RPMI7951 (cell line): ENCODE data around the gene LRRC49. TPM values are rescaled to one million over a fixed set of nuclear protein-coding genes. Genes with fewer than 3 reads are reported as not detected.
"Not testable (repeated sequence)": the region's sequence is repeated elsewhere in the genome, so short reads cannot be mapped to it uniquely, and the experiment has no call there.

ENCODE experiments used
- DNase-seq: peaks from one replicate; pipeline ENCODE4 v3.0.0-alpha.2; 2012; ENCODE audit warnings: low read depth
- total RNA-seq: library from RNA; depleted of rRNA; stranded (reverse); fragments of >200 nt; shearing (Covaris generic); gene quantifications from 2 replicates; pipeline ENCODE4 v1.2.3, GENCODE V29; 2014; rRNA removed

LRRC49 gene
- 12.5 and 14.5 TPM in 2 replicates for total RNA-seq

- peak; percentile 97 for DNase-seq
Measured at GRCh38 chr15:70892002-70892911, at the start of gene LRRC49, which contains the start of gene THAP10. TSS of gene LRRC49 (plus strand) at chr15:70892826. CDS start at chr15:70892895, 69 bp downstream. TSS of gene THAP10 (minus strand) at chr15:70892433. CDS start at chr15:70892272, 161 bp downstream.

DNA sequence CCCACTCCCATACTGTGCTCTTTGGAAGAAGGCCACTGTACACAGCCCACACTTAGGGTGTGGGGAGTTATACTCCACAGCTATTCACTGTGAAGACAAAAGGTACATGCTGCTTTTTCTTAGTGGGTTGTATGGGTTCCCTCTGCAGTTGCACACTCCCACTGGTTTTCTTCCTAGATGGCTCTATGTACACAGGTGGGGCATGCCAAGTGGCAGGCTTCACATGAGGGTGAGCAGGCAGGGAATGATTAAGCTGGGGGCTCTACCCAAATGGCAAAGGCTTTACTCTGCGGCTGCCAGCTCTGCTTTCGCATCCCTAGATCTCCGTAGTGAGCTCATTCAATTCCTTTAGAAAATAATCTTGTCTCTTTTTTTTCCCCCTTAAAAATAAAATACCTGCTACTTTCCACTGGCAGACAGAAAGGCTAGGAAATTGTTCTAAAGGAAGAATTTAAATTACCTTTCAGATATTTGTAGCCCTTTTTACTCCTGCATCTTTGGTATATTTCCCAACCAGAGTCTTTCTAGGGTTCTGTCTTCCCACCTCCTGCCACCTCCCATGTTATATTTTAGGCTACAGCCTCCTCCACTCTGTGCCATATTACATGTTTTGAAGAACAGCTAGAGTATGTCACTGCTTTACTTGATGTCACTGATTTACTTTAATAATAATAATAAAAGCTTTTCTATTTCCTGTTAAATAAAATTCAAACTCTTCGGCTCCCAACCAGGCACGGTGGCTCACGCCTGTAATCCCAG lies 46.8 kb upstream of the LRRC49 start:
- DNase-seq: no peak

GRCh38 chr15:70851889-70852288 lies 40.7 kb upstream of the LRRC49 start:
- no peak for DNase-seq

GRCh38 chr15:70852501-70853317 lies 39.9 kb upstream of the LRRC49 start:
- DNase-seq: peak; percentile 69

GRCh38 chr15:70853318-70853972 lies 39.2 kb upstream of the LRRC49 start:
- peak; percentile 63 for DNase-seq

GRCh38 chr15:70853973-70854665 lies 38.5 kb upstream of the LRRC49 start, which contains the start of gene LARP6:
TSS of gene LARP6 (minus strand) at chr15:70854157. CDS start at chr15:70854088, 69 bp downstream.
- peak; percentile 64 for DNase-seq

DNA sequence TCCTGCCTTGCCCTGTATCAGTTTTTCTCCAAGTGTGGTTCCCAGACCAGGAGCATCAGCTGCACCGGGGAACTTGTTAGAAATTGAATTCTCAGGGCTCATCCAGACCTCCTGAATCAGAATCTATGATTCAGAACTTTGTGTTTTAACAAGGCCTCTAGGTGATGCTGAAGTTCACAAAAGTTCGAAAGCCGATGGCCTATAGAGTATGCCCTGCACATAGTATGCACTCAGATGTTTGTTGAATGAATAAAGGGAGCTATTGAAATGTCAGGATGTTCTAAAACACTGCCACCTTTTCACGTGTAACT lies 38.0 kb upstream of the LRRC49 start:
- peak; percentile 50 for DNase-seq

GRCh38 chr15:70855764-70856163 lies 36.9 kb upstream of the LRRC49 start:
- DNase-seq: no peak

GRCh38 chr15:70856177-70856883 lies 36.3 kb upstream of the LRRC49 start:
- DNase-seq: peak; percentile 20

- peak; percentile 96 for DNase-seq
Measured at GRCh38 chr15:70856884-70857561, 35.6 kb upstream of the LRRC49 start.

DNA sequence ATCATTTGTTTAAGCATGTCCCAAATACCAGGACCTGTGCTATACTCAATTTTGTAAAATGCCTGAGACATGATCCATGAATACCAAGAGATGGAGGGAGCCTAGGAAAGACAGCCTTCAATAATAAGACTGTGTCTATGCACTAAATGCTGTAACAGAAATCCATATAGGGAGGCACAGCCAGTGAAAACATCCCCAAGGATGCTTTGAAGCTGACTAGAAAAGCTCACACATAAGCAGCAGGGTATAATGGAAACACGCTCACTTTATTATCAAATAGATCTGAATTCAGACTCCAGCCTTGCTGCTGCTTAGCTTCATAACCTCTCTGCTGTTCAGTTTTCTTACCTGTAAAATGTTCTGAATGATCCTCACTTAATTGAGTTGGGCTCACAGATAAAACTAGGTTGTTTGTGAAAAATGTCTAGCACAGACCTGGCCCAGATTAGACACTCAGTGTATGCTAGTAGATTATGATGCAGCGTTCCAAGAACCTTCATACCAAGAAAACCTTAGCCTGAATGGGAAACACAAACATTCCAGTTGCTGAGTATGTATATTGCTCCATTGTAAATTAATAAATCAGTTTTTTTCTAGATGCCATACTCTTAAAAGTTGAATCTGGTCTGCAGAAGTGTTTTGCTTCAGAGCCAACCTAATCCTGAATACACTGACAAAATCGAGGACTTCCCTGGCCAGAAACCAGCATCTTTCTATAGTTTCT lies 34.9 kb upstream of the LRRC49 start:
- DNase-seq: no peak

GRCh38 chr15:70858614-70859321 lies 33.9 kb upstream of the LRRC49 start:
- not testable (repeated sequence) for DNase-seq

GRCh38 chr15:70859322-70859908 lies 33.2 kb upstream of the LRRC49 start:
- DNase-seq: no peak

GRCh38 chr15:70859998-70860397 lies 32.6 kb upstream of the LRRC49 start:
- no peak for DNase-seq

- peak; percentile 95 for DNase-seq
Measured at GRCh38 chr15:70863450-70864218, 29.0 kb upstream of the LRRC49 start.

GRCh38 chr15:70866982-70867641 lies 25.5 kb upstream of the LRRC49 start:
- DNase-seq: no peak
